ENCODE measurements around the gene MINDY1. TPM values are rescaled to one million over a fixed set of nuclear protein-coding genes. Genes with fewer than 3 reads are reported as not detected.

Gene MINDY1
- total RNA-seq, 1 experiment from 2014 or later: 11.6 TPM

DNA sequence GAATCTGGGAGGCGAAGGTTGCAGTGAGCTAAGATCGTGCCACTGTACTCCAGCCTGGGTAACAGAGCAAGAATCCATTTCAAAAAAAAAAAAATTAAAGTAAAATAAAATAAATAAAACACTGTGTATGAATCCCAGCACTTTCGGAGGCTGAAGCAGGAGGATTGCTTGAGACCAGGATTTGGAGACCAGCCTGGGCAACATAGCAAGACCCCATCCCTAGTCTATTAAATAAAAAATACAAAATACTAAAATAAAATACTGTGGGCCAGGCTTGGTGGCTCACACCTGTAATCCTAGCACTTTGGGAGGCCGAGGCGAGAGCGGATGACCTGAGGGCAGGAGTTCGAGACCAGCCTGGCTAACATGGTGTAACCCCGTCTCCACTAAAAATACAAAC, 25.5 kb upstream of the MINDY1 start:
- H3K4me1 ChIP-seq (ENCODE audit: insufficient read depth, low read length, poor library complexity, severe bottlenecking): no peaks in the 10 kb centered on the region
- no TSS peak for BruUV-seq (replicated peaks)
- H3K27me3 ChIP-seq (replicated peaks; ENCODE audit: insufficient read depth, low read depth, low read length, poor library complexity): no peaks in the 10 kb centered on the region
- H3K9me3 ChIP-seq (ENCODE audit: low read depth, low read length, poor library complexity, severe bottlenecking): no peaks in the 10 kb centered on the region
- H3K36me3 ChIP-seq (ENCODE audit: insufficient read depth, low read length, poor library complexity, severe bottlenecking): peaks cover 34% of the 10 kb centered on the region
- no peak overlapping the region for H3K27ac ChIP-seq (ENCODE audit: low read depth, low read length, poor library complexity, severe bottlenecking)
- intact Hi-C loops (cut with micrococcal nuclease; ENCODE audit: unreplicated experiment): no loop called here
- ChIA-PET CTCF (no interaction called here), POLR2A (ENCODE audit: low non-redundant PET) (no interaction called here)
- H3K4me3 ChIP-seq (ENCODE audit: low read depth, low read length, poor library complexity, severe bottlenecking): no peak overlapping the region
- DNase-seq (ENCODE audit: low spot score): no peak
- TF ChIP-seq CTCF (conservative IDR thresholded peaks at IDR 0.05; ENCODE audit: low read depth, low read length): no peak
- TF ChIP-seq EZH2 (IDR thresholded peaks at IDR 0.05; ENCODE audit: borderline replicate concordance, low read depth, low read length, poor library complexity, severe bottlenecking): no peak

DNA sequence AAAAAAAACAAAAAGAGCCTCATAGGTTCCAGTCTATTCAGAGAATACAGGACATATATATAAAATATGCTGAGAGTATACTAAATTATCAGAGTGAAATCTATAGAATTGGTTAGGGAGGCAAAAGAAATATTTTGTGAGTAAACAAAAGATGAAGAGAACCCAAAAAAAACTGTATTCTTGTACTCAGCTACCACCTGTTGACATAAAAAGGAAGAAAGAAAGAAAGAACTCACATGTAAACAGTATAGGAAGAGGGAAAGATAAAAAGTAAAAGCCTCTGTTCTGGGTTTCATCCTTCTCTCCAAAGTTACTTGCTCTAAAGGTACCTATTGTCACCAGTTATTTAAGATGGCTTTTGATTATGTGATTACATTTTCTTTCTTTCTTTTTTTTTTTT, 19.8 kb upstream of the MINDY1 start:
- intact Hi-C loops (cut with micrococcal nuclease; ENCODE audit: unreplicated experiment): loop anchor here (10.0 kb wide), 1 partner anchor 128 kb away; the partner anchor contains the start of gene TNFAIP8L2
- ChIA-PET CTCF (interaction anchor here (0.6 to 0.7 kb wide), 3 partner anchors 33 to 906 kb away, joined by 6 to 10 read pairs (median 7); partner anchors contain the start of gene CDC42SE1), POLR2A (ENCODE audit: low non-redundant PET) (interaction anchor here (0.6 kb wide), 1 partner anchor 36 kb away, joined by 9 read pairs; no protein-coding TSS in a partner anchor)
- no TSS peak for BruUV-seq (replicated peaks)
- Histone ChIP-seq H3K36me3 (ENCODE audit: insufficient read depth, low read length, poor library complexity, severe bottlenecking) (peaks cover 28% of the 10 kb centered on the region), H3K4me1 (ENCODE audit: insufficient read depth, low read length, poor library complexity, severe bottlenecking) (peaks cover 6% of the 10 kb centered on the region), H3K27ac (ENCODE audit: low read depth, low read length, poor library complexity, severe bottlenecking) (no peak overlapping the region), H3K9me3 (ENCODE audit: low read depth, low read length, poor library complexity, severe bottlenecking) (no peaks in the 10 kb centered on the region), H3K4me3 (ENCODE audit: low read depth, low read length, poor library complexity, severe bottlenecking) (no peak overlapping the region), H3K27me3 (replicated peaks; ENCODE audit: insufficient read depth, low read depth, low read length, poor library complexity) (no peaks in the 10 kb centered on the region)
- no peak for DNase-seq (ENCODE audit: low spot score)
- TF ChIP-seq EZH2 (IDR thresholded peaks at IDR 0.05; ENCODE audit: borderline replicate concordance, low read depth, low read length, poor library complexity, severe bottlenecking): no peak
- TF ChIP-seq CTCF (conservative IDR thresholded peaks at IDR 0.05; ENCODE audit: low read depth, low read length): no peak

DNA sequence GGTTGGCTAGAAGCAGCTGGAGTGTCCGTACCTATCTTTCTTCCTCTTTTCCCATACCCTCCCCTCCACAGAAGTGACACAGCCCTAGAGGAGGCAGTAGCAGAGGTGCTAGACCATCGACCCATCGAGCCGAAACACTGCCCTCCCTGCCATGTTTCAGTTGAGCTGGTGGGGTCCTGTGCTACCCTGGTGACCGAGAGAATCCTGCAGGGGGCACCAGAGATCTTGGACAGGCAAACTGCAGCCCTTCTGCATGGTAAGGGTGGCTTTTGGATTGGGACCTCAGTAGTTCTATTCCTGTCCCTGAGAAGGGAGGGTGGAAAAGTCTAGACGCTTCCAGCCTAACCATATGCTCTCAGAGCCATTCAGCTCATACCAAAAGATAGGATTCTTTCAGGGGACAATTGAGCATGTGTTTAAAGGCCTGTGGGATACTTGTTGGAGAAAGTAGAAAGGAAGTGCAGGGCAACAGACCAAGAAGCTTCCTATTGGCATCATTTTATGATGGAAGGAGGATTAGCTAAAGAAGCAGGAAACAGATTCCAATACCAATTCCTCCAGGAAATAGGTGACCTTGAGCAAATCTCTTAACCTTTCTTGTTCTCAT, 17.9 kb upstream of the MINDY1 start:
- intact Hi-C loops (cut with micrococcal nuclease; ENCODE audit: unreplicated experiment): loop anchor here (10.0 kb wide), 1 partner anchor 130 kb away; the partner anchor contains the start of gene TNFAIP8L2
- H3K27me3 ChIP-seq (replicated peaks; ENCODE audit: insufficient read depth, low read depth, low read length, poor library complexity): no peaks in the 10 kb centered on the region
- no peaks in the 10 kb centered on the region for H3K9me3 ChIP-seq (ENCODE audit: low read depth, low read length, poor library complexity, severe bottlenecking)
- no peak overlapping the region for H3K4me3 ChIP-seq (ENCODE audit: low read depth, low read length, poor library complexity, severe bottlenecking)
- H3K36me3 ChIP-seq (ENCODE audit: insufficient read depth, low read length, poor library complexity, severe bottlenecking): peaks cover 22% of the 10 kb centered on the region
- DNase-seq (ENCODE audit: low spot score): peak; percentile 84
- H3K27ac ChIP-seq (ENCODE audit: low read depth, low read length, poor library complexity, severe bottlenecking): no peak overlapping the region
- peaks cover 6% of the 10 kb centered on the region for H3K4me1 ChIP-seq (ENCODE audit: insufficient read depth, low read length, poor library complexity, severe bottlenecking)
- POLR2A ChIA-PET (ENCODE audit: low non-redundant PET): no interaction called here
- BruUV-seq (replicated peaks): no TSS peak
- CTCF ChIA-PET: interaction anchor here (0.5 to 1.8 kb wide), 6 partner anchors 18 to 421 kb away, joined by 3 to 13 read pairs (median 4); partner anchors contain the start of genes C1orf56 and MINDY1
- TF ChIP-seq CTCF (conservative IDR thresholded peaks at IDR 0.05; ENCODE audit: low read depth, low read length) (peak; percentile 88), EZH2 (IDR thresholded peaks at IDR 0.05; ENCODE audit: borderline replicate concordance, low read depth, low read length, poor library complexity, severe bottlenecking) (no peak)

Measured in A673 (cell line).